Activated T-cell treated with anti-CD3 and anti-CD28 coated beads, Interleukin-2, amount 50 U/mL, for 72 hours (primary cell): ENCODE results near the gene GTF2H2. TPM values are rescaled to one million over a fixed set of nuclear protein-coding genes. Genes with fewer than 3 reads are reported as not detected.
"Not testable (repeated sequence)": the region's sequence is repeated elsewhere in the genome, so short reads cannot be mapped to it uniquely, and the experiment has no call there.

Experiments
- ATAC-seq, 2 donors: fragments of 150-1000 bp; cut with Tn5 transposase; replicated peaks in 1 of 2; 2 replicates each; pipeline ENCODE4 v1.10.0; 2021; ENCODE audit warnings: moderate library complexity in 2 of 2, mild to moderate bottlenecking in 1 of 2
- DNase-seq, 2 donors: peaks; one replicate each; pipeline ENCODE4 v3.0.0; 2021 to 2022; ENCODE audit warnings: mixed read lengths in 1 of 2
- H3K27ac Mint-ChIP-seq: one replicate; pipeline ENCODE4 v1.8.0; 2022; ENCODE audit warnings: mild to moderate bottlenecking, moderate library complexity, mixed read lengths
- H3K27me3 Mint-ChIP-seq: one replicate; pipeline ENCODE4 v1.8.0; 2022; ENCODE audit warnings: low read depth, mixed read lengths
- H3K36me3 Mint-ChIP-seq, 2 donors: one replicate each; pipeline ENCODE4 v1.8.0; 2022; ENCODE audit warnings: mixed read lengths in 2 of 2, mild to moderate bottlenecking in 1 of 2; ENCODE audit not compliant: insufficient read depth in 2 of 2
- H3K4me1 Mint-ChIP-seq: one replicate; pipeline ENCODE4 v1.8.0; 2022; ENCODE audit warnings: low read depth, mixed read lengths
- H3K4me3 Mint-ChIP-seq, 2 donors: one replicate each; pipeline ENCODE4 v1.8.0; 2022; ENCODE audit warnings: mild to moderate bottlenecking in 2 of 2, mixed read lengths in 2 of 2, moderate library complexity in 2 of 2
- H3K9me3 Mint-ChIP-seq, 2 donors: one replicate each; pipeline ENCODE4 v1.8.0; 2022; ENCODE audit warnings: mixed read lengths in 2 of 2
- total RNA-seq, 2 donors: library from RNA; stranded (reverse); gene quantifications; one replicate each; pipeline ENCODE4 v1.2.3, GENCODE V29; 2022

The GTF2H2 gene
- total RNA-seq, 2 donors from 2014 or later, result 24.1 to 30.0 TPM

DNA sequence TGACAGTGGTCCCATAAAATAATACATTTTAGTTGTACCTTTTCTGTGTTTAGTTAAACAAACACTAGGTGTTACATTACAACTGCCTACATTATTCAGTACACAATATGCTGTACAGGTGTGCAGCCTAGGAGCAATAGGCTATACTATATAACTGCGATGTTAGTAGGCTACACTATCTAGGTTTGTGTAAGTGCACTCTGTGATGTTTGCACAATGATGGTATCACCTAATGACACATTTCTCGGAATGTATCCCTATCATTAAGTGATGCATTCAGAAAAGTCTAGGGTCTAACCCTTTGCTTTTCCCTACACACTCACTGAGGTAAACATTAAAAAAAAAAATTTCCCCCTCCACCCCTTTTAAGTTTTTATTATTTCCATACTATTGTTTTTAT lies 22.7 kb downstream of the GTF2H2 start:
- not testable (repeated sequence) for ATAC-seq, H3K4me3 Mint-ChIP-seq, H3K9me3 Mint-ChIP-seq, H3K27ac Mint-ChIP-seq, H3K4me1 Mint-ChIP-seq, H3K36me3 Mint-ChIP-seq, DNase-seq, H3K27me3 Mint-ChIP-seq

DNA sequence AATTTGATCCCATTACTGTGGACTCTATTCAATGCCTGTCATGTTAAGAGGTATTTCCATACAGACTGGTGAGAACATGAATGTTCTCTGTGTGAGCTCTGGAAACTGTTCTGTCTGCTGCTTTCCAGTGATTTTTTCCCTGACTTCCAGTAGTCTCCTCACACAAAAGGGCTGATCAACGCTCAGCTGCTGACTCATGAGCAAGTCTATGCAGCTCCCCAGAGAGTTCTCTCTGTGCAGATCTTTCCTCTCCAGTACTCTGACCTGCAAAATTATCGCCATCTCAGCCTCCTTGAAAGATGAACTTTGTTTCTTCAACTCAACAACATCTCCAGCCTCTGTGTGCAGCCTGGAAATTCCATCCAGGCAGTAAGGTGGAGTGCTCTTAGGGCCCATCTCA lies 23.3 kb downstream of the GTF2H2 start:
- H3K27ac Mint-ChIP-seq, H3K4me3 Mint-ChIP-seq, H3K4me1 Mint-ChIP-seq, H3K9me3 Mint-ChIP-seq, H3K36me3 Mint-ChIP-seq, DNase-seq, ATAC-seq, H3K27me3 Mint-ChIP-seq: not testable (repeated sequence)

DNA sequence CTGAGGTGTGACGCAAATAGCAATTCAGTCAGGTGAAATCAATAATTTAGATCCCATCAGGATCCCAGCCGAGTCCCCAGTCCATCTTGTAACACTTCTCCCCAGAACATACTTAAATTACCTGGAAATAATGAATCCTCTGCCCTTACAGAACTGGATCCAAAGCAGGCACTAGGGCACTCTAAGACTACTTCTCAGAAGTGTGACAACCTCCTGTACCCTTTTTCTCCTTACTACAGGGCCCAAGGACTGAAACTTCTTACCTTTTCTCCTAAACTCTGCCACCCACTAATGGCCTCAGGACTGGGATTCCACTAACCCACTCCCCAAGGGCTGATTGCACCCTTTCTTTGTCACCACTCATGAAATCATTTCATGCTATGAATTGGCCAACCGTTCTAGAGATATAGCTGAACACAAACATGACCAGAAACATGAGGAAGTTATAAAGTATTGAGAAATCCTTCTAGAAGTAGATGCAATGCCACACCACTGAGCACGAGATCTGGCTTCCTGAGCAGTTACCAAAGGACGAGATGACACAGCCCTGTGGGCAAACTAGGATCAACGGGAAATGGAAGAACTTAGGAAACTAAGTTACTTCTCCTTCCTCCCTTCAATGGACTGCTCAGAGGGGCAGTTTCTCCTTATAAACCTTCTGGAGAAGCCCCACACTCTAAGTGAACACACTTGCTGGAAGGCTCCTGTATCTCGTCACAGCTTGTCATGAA lies 36.3 kb downstream of the GTF2H2 start:
- not testable (repeated sequence) for H3K36me3 Mint-ChIP-seq, DNase-seq, H3K4me1 Mint-ChIP-seq, H3K9me3 Mint-ChIP-seq, H3K27ac Mint-ChIP-seq, H3K4me3 Mint-ChIP-seq, ATAC-seq, H3K27me3 Mint-ChIP-seq

DNA sequence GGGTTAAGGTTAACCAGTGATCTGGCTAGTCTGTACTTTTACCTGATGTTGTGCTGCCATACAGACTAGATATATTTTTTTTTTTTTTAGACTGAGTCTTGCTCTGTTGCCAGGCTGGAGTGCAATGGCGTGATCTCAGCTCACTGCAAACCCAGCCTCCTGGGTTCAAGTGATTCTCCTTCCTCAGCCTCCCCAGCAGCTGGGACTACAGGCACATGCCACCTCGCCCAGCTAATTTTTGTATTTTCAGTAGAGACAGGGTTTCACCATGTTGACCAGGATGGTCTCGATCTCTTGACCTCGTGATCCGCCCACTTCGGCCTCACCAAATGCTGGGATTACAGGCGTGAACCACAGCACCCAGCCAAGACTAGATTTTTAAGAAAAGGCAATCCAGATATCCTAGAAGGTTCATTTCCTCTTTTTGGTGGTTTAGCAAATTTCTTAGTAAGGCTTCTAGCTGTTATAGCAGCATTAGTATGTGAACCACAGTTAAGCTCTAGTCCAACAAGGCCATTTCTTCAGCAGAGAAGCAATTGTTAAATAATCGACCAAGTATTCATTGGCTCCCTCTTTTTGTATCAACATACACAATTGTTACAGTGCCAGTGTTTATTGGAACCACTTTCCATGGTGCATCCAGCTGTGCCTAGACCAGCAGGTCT lies 42.1 kb downstream of the GTF2H2 start, which contains the start of gene NAIP:
Gene NAIP, minus strand, starts transcription at position 51 of the 665 bp plus-strand sequence. CDS start 12,424 bp downstream, outside the sequence.
- DNase-seq, ATAC-seq, H3K4me1 Mint-ChIP-seq, H3K9me3 Mint-ChIP-seq, H3K36me3 Mint-ChIP-seq, H3K4me3 Mint-ChIP-seq, H3K27me3 Mint-ChIP-seq, H3K27ac Mint-ChIP-seq: not testable (repeated sequence)

DNA sequence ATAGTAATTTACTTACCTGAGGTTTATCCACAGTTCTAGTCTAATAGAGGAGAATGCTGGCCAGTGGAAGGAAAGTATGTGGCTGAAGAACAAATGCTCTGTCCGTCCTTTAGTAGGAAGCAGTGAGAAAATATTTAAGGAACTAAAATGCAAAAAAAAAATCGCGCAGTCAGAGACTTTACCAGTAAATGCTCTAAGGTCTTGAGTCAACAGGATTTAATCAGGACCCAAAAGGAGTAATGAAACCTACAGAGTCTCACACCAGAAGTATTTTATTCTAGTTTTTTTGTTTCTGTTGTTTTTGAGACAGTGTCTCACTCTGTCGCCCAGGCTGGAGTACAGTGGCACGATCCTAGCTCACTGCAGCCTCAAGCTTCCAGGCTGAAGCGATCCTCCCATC lies 46.8 kb downstream of the GTF2H2 start:
- H3K4me3 Mint-ChIP-seq, ATAC-seq, H3K27ac Mint-ChIP-seq, DNase-seq, H3K4me1 Mint-ChIP-seq, H3K27me3 Mint-ChIP-seq, H3K9me3 Mint-ChIP-seq, H3K36me3 Mint-ChIP-seq: not testable (repeated sequence)

DNA sequence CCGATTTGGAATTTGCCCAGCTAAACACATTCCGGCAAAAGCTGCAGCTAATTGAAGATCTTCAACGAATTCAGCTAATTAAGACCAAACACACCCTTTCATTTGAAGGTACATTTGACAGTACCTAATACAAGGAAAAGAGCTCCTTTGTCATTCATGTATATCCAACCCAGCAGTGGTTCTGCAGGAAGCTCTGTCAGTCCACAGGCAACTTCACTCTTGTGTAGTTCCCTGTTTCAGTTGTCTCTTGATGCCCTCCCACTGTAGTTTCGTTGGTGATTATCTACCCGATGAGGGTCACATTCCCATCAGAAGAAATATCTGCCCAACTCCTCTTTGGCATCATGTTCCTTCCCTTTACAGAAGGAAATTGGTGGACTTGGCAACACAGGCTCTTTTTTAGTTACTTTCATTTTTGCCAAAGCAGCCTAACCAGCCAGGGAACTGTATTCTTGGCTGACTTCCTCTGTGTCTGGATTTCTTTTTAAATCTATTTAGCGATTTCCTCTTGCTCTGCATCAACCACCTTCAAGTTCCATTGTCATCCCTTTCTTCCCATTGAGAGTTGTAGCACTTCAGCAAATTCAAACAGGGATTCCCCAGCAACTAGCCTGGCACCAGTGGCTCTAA lies 49.0 kb downstream of the GTF2H2 start:
- H3K4me1 Mint-ChIP-seq, ATAC-seq, H3K36me3 Mint-ChIP-seq: not testable (repeated sequence)

DNA sequence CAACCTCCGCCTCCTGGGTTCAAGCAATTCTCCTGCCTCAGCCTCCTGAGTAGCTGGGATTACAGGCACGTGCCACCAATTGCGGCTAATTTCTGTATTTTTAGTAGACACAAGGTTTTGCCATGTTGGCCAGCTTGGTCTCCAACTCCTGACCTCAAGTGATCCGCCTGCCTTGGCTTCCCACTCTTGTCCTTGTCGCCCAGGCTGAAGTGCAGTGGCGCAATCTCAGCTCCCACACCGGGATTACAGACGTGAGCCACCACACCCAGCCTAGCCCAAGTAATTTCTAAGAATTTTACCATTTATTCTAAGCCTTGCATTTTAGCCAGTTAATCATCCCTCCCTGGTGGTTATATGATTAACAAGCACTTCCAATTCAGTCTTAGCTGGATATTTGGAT lies 53.3 kb downstream of the GTF2H2 start:
- H3K36me3 Mint-ChIP-seq, result no peaks in the 10 kb centered on the region
- no peak for ATAC-seq
- DNase-seq, result no peak
- no peaks in the 10 kb centered on the region for H3K4me1 Mint-ChIP-seq
- no peaks in the 10 kb centered on the region for H3K9me3 Mint-ChIP-seq
- H3K4me3 Mint-ChIP-seq, result no peak overlapping the region
- H3K27me3 Mint-ChIP-seq, result no peaks in the 10 kb centered on the region
- H3K27ac Mint-ChIP-seq, result no peak overlapping the region

More for the DNA sequence above, 49.0 kb downstream of the GTF2H2 start:
- DNase-seq, H3K27me3 Mint-ChIP-seq, H3K9me3 Mint-ChIP-seq, H3K27ac Mint-ChIP-seq, H3K4me3 Mint-ChIP-seq: not testable (repeated sequence)

DNA sequence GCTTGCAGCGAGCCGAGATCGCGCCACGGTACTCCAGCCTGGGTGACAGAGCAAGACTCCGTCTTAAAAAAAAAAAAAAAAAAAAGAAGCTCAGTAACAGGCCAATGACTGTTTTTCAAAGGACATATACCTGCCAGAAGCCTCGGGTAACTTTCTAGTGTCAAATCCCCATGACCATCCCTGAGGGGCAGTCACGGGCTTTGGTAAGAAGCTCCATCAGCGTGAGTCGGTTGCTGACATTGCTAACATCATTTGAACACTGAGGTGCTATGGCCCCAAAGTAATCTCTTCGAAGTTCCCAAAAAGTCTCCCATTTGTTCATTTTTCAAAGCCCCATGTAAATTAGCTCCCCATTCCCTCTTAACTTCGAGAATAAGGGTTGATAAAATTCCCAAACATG lies 53.9 kb downstream of the GTF2H2 start:
- H3K9me3 Mint-ChIP-seq, result no peaks in the 10 kb centered on the region
- DNase-seq (no peak), ATAC-seq (no peak)
- no peak overlapping the region for H3K27ac Mint-ChIP-seq
- H3K36me3 Mint-ChIP-seq, result no peaks in the 10 kb centered on the region
- no peaks in the 10 kb centered on the region for H3K4me1 Mint-ChIP-seq
- no peaks in the 10 kb centered on the region for H3K27me3 Mint-ChIP-seq
- H3K4me3 Mint-ChIP-seq, result no peak overlapping the region

DNA sequence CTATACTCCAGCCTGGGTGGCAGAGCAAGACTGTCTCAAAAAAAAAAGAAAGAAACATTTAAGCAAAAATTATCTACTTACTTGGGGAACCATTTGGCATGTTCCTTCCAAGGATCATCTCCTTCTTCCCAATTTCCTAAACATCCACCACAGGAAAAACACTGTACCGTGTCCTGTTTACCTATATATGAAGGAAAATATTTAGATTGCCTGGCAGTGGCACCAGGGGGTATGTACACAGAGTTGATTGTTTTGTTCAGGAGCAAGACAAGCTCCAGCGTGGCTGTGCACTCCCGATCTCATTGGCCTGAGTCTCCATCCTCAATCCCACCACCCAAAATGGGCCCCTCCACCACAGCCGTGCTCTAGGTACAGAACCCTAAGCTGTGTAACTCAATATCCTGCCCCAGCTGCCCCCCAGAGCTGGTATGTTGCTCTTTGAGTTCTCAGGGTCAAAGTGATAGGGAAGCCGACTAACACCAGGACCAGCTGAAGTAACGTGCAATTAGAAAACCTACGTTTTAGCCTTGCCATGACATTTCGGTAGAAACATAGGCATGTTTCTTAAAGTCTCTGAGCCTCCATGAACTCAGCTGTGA lies 56.2 kb downstream of the GTF2H2 start:
- Mint-ChIP-seq H3K27me3 (no peaks in the 10 kb centered on the region), H3K4me1 (no peaks in the 10 kb centered on the region), H3K27ac (no peak overlapping the region), H3K9me3 (no peaks in the 10 kb centered on the region), H3K4me3 (no peak overlapping the region), H3K36me3 (no peaks in the 10 kb centered on the region)
- no peak for DNase-seq
- ATAC-seq, result no peak

DNA sequence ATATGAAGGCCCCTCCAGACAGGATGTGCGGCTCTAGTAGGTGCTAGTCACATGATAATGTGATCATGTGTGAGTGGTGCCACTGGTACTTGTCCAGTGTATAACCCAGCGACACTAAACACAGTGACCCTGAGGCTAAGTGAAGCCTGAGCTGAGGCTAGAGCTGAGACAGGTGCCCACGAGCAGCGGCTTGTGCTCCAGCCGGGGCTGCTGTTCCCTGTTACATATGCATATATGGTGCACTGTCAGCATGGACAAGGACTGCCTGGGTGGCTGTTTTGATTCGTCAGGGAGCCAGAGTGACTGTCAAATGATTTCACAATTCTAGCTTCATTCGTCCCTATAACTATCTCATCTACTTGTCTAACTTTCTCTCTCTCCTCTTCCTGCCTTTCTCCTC lies 60.5 kb downstream of the GTF2H2 start:
- ATAC-seq, H3K27ac Mint-ChIP-seq, H3K36me3 Mint-ChIP-seq: not testable (repeated sequence)

More for the DNA sequence above, 60.5 kb downstream of the GTF2H2 start:
- H3K4me3 Mint-ChIP-seq, H3K27me3 Mint-ChIP-seq, DNase-seq, H3K4me1 Mint-ChIP-seq, H3K9me3 Mint-ChIP-seq: not testable (repeated sequence)

Other genes with a start within 250 kb of the GTF2H2 start
- gene SERF1A, start 167.0 kb downstream of the GTF2H2 start, total RNA-seq, result 10 to 100 TPM; 14.1 to 21.5 TPM
- gene SMN1, start 142.6 kb downstream of the GTF2H2 start, total RNA-seq, result 10 to 100 TPM; 35.0 to 67.1 TPM
- 10 to 100 TPM in 1 of 2 donors, 1 to 10 TPM in 1; 5.7 to 10.7 TPM for gene NAIP, start 42.3 kb downstream of the GTF2H2 start, total RNA-seq